GM18951 (cell line): Measurements from ENCODE around the gene DOCK3.

ENCODE experiments used
- POLR2A ChIP-seq: IDR thresholded peaks from 4 replicates; pipeline ENCODE4 v1.6.1; 2011; ENCODE audit warnings: mild to moderate bottlenecking; ENCODE audit not compliant: insufficient read length, insufficient read depth; ENCODE audit errors: extremely low read depth
- in situ Hi-C: fragments of 300-500 bp; cut with MboI; formaldehyde crosslinking; loops from one replicate; pipeline ENCODE4 v1.12.0; 2022; ENCODE audit warnings: low sequenced_read_pairs, mixed read lengths, inconsistent platforms; ENCODE audit not compliant: unreplicated experiment

The DOCK3 gene

GRCh38 chr3:50985893-50986292 is 311.2 kb downstream of the DOCK3 start:
- in situ Hi-C loops = no loop called here
- TF ChIP-seq POLR2A = no peak

GRCh38 chr3:50986726-50987125 is 312.0 kb downstream of the DOCK3 start:
- no peak for TF ChIP-seq POLR2A

GRCh38 chr3:50994537-50994936 is 319.8 kb downstream of the DOCK3 start:
- in situ Hi-C loops = no loop called here

More at GRCh38 chr3:50986726-50987125, 312.0 kb downstream of the DOCK3 start:
- in situ Hi-C loops = no loop called here

GRCh38 chr3:50995085-50995824 is 320.5 kb downstream of the DOCK3 start:
- TF ChIP-seq POLR2A = no peak
- in situ Hi-C loops = no loop called here

More at GRCh38 chr3:50994537-50994936, 319.8 kb downstream of the DOCK3 start:
- TF ChIP-seq POLR2A = no peak

GRCh38 chr3:51002495-51002894 is 327.8 kb downstream of the DOCK3 start:
- in situ Hi-C loops = no loop called here
- TF ChIP-seq POLR2A = no peak

GRCh38 chr3:51004235-51004634 is 329.5 kb downstream of the DOCK3 start:
- in situ Hi-C loops = no loop called here

GRCh38 chr3:51024121-51024520 is 349.4 kb downstream of the DOCK3 start:
- in situ Hi-C loops = no loop called here
- TF ChIP-seq POLR2A = no peak

More at GRCh38 chr3:51004235-51004634, 329.5 kb downstream of the DOCK3 start:
- TF ChIP-seq POLR2A = no peak

GRCh38 chr3:51024765-51025632 is 350.3 kb downstream of the DOCK3 start:
- in situ Hi-C loops = no loop called here
- TF ChIP-seq POLR2A = no peak

- in situ Hi-C loops = no loop called here
- no peak for TF ChIP-seq POLR2A
Measured at GRCh38 chr3:51031666-51032065, 356.9 kb downstream of the DOCK3 start.

- no peak for TF ChIP-seq POLR2A
- in situ Hi-C loops = no loop called here
Measured at GRCh38 chr3:51035630-51036029, 360.9 kb downstream of the DOCK3 start.

- in situ Hi-C loops = no loop called here
- no peak for TF ChIP-seq POLR2A
Measured at GRCh38 chr3:51044982-51045381, 370.3 kb downstream of the DOCK3 start.

GRCh38 chr3:51052562-51052961 is 377.8 kb downstream of the DOCK3 start:
- no peak for TF ChIP-seq POLR2A
- in situ Hi-C loops = no loop called here

GRCh38 chr3:51057121-51057520 is 382.4 kb downstream of the DOCK3 start:
- no peak for TF ChIP-seq POLR2A
- in situ Hi-C loops = no loop called here

GRCh38 chr3:51063053-51063452 is 388.3 kb downstream of the DOCK3 start:
- no peak for TF ChIP-seq POLR2A
- in situ Hi-C loops = no loop called here

- in situ Hi-C loops = no loop called here
- no peak for TF ChIP-seq POLR2A
Measured at GRCh38 chr3:51075221-51075775, 400.6 kb downstream of the DOCK3 start.
